HepG2 (cell line): ENCODE data around the gene NKX6-2. TPM values are rescaled to one million over a fixed set of nuclear protein-coding genes. Genes with fewer than 3 reads are reported as not detected.

Experiments used
- ATAC-seq: fragments of 200-7000 bp; cut with Tn5 transposase; 3 replicates; pipeline ENCODE4 v1.9.1; 2020; ENCODE audit warnings: mild to moderate bottlenecking, moderate library complexity
- BruUV-seq: library from RNA; stranded (reverse); fragments of 400-500 nt; replicated peaks from 2 replicates; lab custom pipeline; 2021; lab: Mats Ljungman, UMichigan
- CTCF ChIA-PET: fragments of 300-600 bp; formaldehyde crosslinking; extraction: SDS; loops from one replicate; lab custom pipeline; 2021; ENCODE audit warnings: low total read pairs, inconsistent platforms, low intra/inter-chr PET ratio; lab: Yijun Ruan, JAX
- POLR2A ChIA-PET: fragments of 350-600 bp; sonication (Branson Sonifier 250); formaldehyde crosslinking; loops from one replicate; lab custom pipeline; 2020; ENCODE audit warnings: antibody characterized with exemption, inconsistent platforms; lab: Yijun Ruan, JAX
- DNase-seq: peaks from one replicate; pipeline ENCODE4 v3.0.0-alpha.2; 2015; ENCODE audit warnings: low spot score
- FAIRE-seq: peaks from 3 replicates; lab custom pipeline; 2011; peaks lifted over from hg19 to GRCh38; lab: Jason Lieb, UNC
- H2AFZ ChIP-seq: one replicate; pipeline ENCODE4 v1.6.1; 2011; ENCODE audit warnings: low read length, inconsistent platforms
- H3K27ac ChIP-seq: fragments of 300-600 bp; 3 replicates; pipeline ENCODE4 v1.8.0; 2011; ENCODE audit warnings: mixed run types, mild to moderate bottlenecking, mixed read lengths, low read length, inconsistent platforms; ENCODE audit not compliant: insufficient read depth; ENCODE audit errors: extremely low read length
- H3K27me3 ChIP-seq, 2 experiments: fragments of 200-600 bp in 1 of 2; 2 replicates in 1 of 2; 3 replicates in 1 of 2; pipeline versions ENCODE4 v1.6.0 to v1.8.0; 2011; ENCODE audit warnings: low read length in 2 of 2, mild to moderate bottlenecking in 2 of 2, moderate library complexity in 2 of 2, inconsistent platforms in 1 of 2; ENCODE audit not compliant: insufficient read depth in 2 of 2, control insufficient read depth in 1 of 2
- H3K36me3 ChIP-seq, 2 experiments: fragments of 200-600 bp in 1 of 2; replicated peaks in 1 of 2; 2 replicates in 1 of 2; 3 replicates in 1 of 2; pipeline versions ENCODE4 v1.5.1 to v1.8.0; 2011; ENCODE audit warnings: low read length in 2 of 2, inconsistent platforms in 1 of 2; ENCODE audit not compliant: insufficient read depth in 2 of 2, control insufficient read depth in 1 of 2
- H3K4me1 ChIP-seq: 2 replicates; pipeline ENCODE4 v1.5.1; 2012; ENCODE audit warnings: low read length, inconsistent platforms; ENCODE audit not compliant: insufficient read depth
- H3K4me2 ChIP-seq: 2 replicates; pipeline ENCODE4 v1.6.0; 2011; ENCODE audit warnings: low read depth, low read length, inconsistent platforms
- H3K4me3 ChIP-seq, 3 experiments: fragments of 200-600 bp in 1 of 3; sonication (generic), shearing (Covaris generic) in 1 of 3; replicated peaks in 1 of 3; 2 replicates each; pipeline ENCODE4 v1.5.1; 2011 to 2016; ENCODE audit warnings: low read length in 3 of 3, inconsistent platforms in 2 of 3, low read depth in 2 of 3, mild to moderate bottlenecking in 2 of 3, control low read depth in 1 of 3, mixed read lengths in 1 of 3; ENCODE audit not compliant: insufficient read depth in 1 of 3
- H3K79me2 ChIP-seq: one replicate; pipeline ENCODE4 v1.6.1; 2011; ENCODE audit warnings: low read length, inconsistent platforms; ENCODE audit not compliant: insufficient read depth
- H3K9ac ChIP-seq: 2 replicates; pipeline ENCODE4 v1.6.0; 2011; ENCODE audit warnings: mild to moderate bottlenecking, low read depth, low read length, inconsistent platforms; ENCODE audit not compliant: insufficient read depth
- H3K9me3 ChIP-seq: 2 replicates; pipeline ENCODE4 v1.5.1; 2012; ENCODE audit warnings: mild to moderate bottlenecking, low read length
- H4K20me1 ChIP-seq: 2 replicates; pipeline ENCODE4 v1.6.0; 2011; ENCODE audit warnings: inconsistent platforms, mild to moderate bottlenecking, low read length, moderate library complexity; ENCODE audit not compliant: insufficient read depth
- AFF4 ChIP-seq: sonication (generic); formaldehyde crosslinking; IDR thresholded peaks from 2 replicates; pipeline ENCODE4 v1.4.0; 2020; ENCODE audit warnings: missing genetic modification reagents
- ATF5 ChIP-seq: sonication (generic); formaldehyde crosslinking; IDR thresholded peaks from 2 replicates; pipeline ENCODE4 v1.4.0; 2020; ENCODE audit warnings: mild to moderate bottlenecking, low read depth, missing genetic modification reagents
- CTCF ChIP-seq: sonication (generic); formaldehyde crosslinking; IDR thresholded peaks from 2 replicates; pipeline ENCODE4 v1.5.0; 2020; ENCODE audit warnings: mild to moderate bottlenecking, missing genetic modification reagents, moderate library complexity
- RXRA ChIP-seq: sonication (generic); formaldehyde crosslinking; IDR thresholded peaks from 2 replicates; pipeline ENCODE4 v1.5.1; 2020; ENCODE audit warnings: missing genetic modification reagents
- STAG1 ChIP-seq: sonication (generic); formaldehyde crosslinking; IDR thresholded peaks from 2 replicates; pipeline ENCODE4 v1.4.0; 2020; ENCODE audit warnings: missing genetic modification reagents
- WGBS: methylation state at CpG from one replicate; pipeline ENCODE4 v1.1.6; 2017; ENCODE audit warnings: low lambda C conversion rate; 5-methylcytosine and 5-hydroxymethylcytosine counted together
- in situ Hi-C: cut with HindIII; loops from 2 replicates; pipeline ENCODE4 v1.10.0; 2017; ENCODE audit warnings: low pct_unique_long_range_greater_than_20kb; ENCODE audit not compliant: extremely low pct_ligation_motif_present
- intact Hi-C: fragments of 100-400 bp; cut with micrococcal nuclease; formaldehyde crosslinking; loops from one replicate; pipeline ENCODE4 v1.10.0; 2022; ENCODE audit not compliant: unreplicated experiment
- polyA plus RNA-seq, 8 experiments: library from polyadenylated mRNA; depleted of rRNA in 3 of 8; stranded (reverse) in 7 of 8; unstranded in 1 of 8; fragments of >200 nt; fragmentation: Illumina TruSeq in 4 of 8; extraction: Trizol in 4 of 8; gene quantifications; 2 replicates each; pipeline versions ENCODE4 v1.2.1 to v1.2.3, GENCODE V29; 2011 to 2016; ENCODE audit warnings: low read depth in 4 of 8, missing spikeins in 1 of 8, mixed read lengths in 1 of 8; ENCODE audit not compliant: insufficient read depth in 1 of 8
- total RNA-seq, 5 experiments: library from RNA; depleted of rRNA; stranded (reverse); fragments of >200 nt; fragmentation: Illumina TruSeq; extraction: Trizol; gene quantifications; 2 replicates each; pipeline ENCODE4 v1.2.3, GENCODE V29; 2016; ENCODE audit warnings: low read depth in 1 of 5

Gene NKX6-2
- total and polyA plus RNA-seq, 2 of the 13 experiments (the other 11 are each of a cell fraction or from before 2014, with no cell fraction given) = not detected

- H2AFZ ChIP-seq = no peak overlapping the region
- DNase-seq (no peak), ATAC-seq (peak; percentile 35)
- no peak overlapping the region; a peak in 1 of 6 replicates for H3K4me3 ChIP-seq
- no peaks in the 10 kb centered on the region for H3K4me1 ChIP-seq
- H3K9me3 ChIP-seq = no peaks in the 10 kb centered on the region
- WGBS = 33% methylated on average over 11 of the region's 57 CpGs
- CTCF ChIA-PET = interaction anchor here (2.3 kb wide), 1 partner anchor 140 kb away, joined by 9 read pairs; no protein-coding TSS in a partner anchor
- BruUV-seq = no TSS peak
- H3K9ac ChIP-seq = no peak overlapping the region
- no peaks in the 10 kb centered on the region for H3K79me2 ChIP-seq
- H3K4me2 ChIP-seq = peak overlapping the region; percentile 23; the same call in 1 of the 2 replicates
- H3K36me3 ChIP-seq = no peaks in the 10 kb centered on the region
- H3K27ac ChIP-seq = no peak overlapping the region
- H4K20me1 ChIP-seq = no peaks in the 10 kb centered on the region
- peaks cover 13 to 64% of the 10 kb centered on the region in 2 experiments for H3K27me3 ChIP-seq
- no peak for TF ChIP-seq ATF5 (CRISPR knock-in tag)
- peak; percentile 54 for TF ChIP-seq CTCF
- TF ChIP-seq, all 625 proteins: peak for 1
- no peak for FAIRE-seq
- in situ Hi-C loops = no loop called here
- intact Hi-C loops = no loop called here
- POLR2A ChIA-PET = no interaction called here
Observed at GRCh38 chr10:132793871-132794849, 8.2 kb upstream of the NKX6-2 start.

- CTCF ChIA-PET = interaction anchor here (2.3 kb wide), 1 partner anchor 139 kb away, joined by 9 read pairs; no protein-coding TSS in a partner anchor
- peak; percentile 41 for ATAC-seq
Observed at GRCh38 chr10:132793213-132793612, 7.3 kb upstream of the NKX6-2 start.

More at GRCh38 chr10:132793213-132793612, 7.3 kb upstream of the NKX6-2 start:
- Histone ChIP-seq H3K79me2 (no peaks in the 10 kb centered on the region), H3K4me2 (no peak overlapping the region), H3K4me1 (no peaks in the 10 kb centered on the region), H3K27ac (no peak overlapping the region), H3K4me3 (no peak overlapping the region), H4K20me1 (no peaks in the 10 kb centered on the region), H2AFZ (no peak overlapping the region), H3K27me3 (peaks cover 13 to 65% of the 10 kb centered on the region in 2 experiments), H3K9me3 (no peaks in the 10 kb centered on the region), H3K9ac (no peak overlapping the region), H3K36me3 (no peaks in the 10 kb centered on the region)
- no TSS peak for BruUV-seq
- FAIRE-seq (no peak), DNase-seq (no peak)
- intact Hi-C loops (no loop called here), in situ Hi-C loops (no loop called here)
- TF ChIP-seq AFF4 (CRISPR knock-in tag) (no peak), STAG1 (CRISPR knock-in tag) (peak; percentile 2; the same call in 1 of the 2 replicates), CTCF (peak; percentile 26; the same call in 1 of the 2 replicates), RXRA (CRISPR knock-in tag) (no peak)
- POLR2A ChIA-PET = no interaction called here
- WGBS = 5% methylated on average over 4 of the region's 9 CpGs
